Aorta (tissue), 5 donors: ENCODE data around the gene ARPC1A. TPM values are rescaled to one million over a fixed set of nuclear protein-coding genes. Genes with fewer than 3 reads are reported as not detected.

Experiments used
- ATAC-seq: fragments of 200-7000 bp; cut with Tn5 transposase; one replicate; pipeline ENCODE4 v1.9.1; 2022; ENCODE audit warnings: moderate library complexity; ENCODE audit not compliant: low FRiP score
- DNase-seq, 2 donors: peaks; one replicate each; pipeline ENCODE4 v3.0.0-alpha.2; 2020
- H3K27ac ChIP-seq, 2 donors: one replicate each; pipeline ENCODE4 v1.5.1; 2013; ENCODE audit warnings: low read length in 2 of 2, mild to moderate bottlenecking in 2 of 2, moderate library complexity in 2 of 2, control low read depth in 1 of 2, inconsistent platforms in 1 of 2, low read depth in 1 of 2
- H3K27me3 ChIP-seq, 2 donors: one replicate each; pipeline ENCODE4 v1.6.1; 2013; ENCODE audit warnings: control low read depth in 1 of 2, low read length in 1 of 2, mild to moderate bottlenecking in 1 of 2, moderate library complexity in 1 of 2; ENCODE audit not compliant: insufficient read depth in 2 of 2, control insufficient read depth in 1 of 2
- H3K36me3 ChIP-seq, 2 donors: one replicate each; pipeline ENCODE4 v1.6.1; 2013; ENCODE audit warnings: control low read depth in 1 of 2, low read length in 1 of 2, mild to moderate bottlenecking in 1 of 2; ENCODE audit not compliant: insufficient read depth in 2 of 2, control insufficient read depth in 1 of 2
- H3K4me1 ChIP-seq, 2 donors: one replicate each; pipeline ENCODE4 v1.6.1; 2013; ENCODE audit warnings: low read length in 2 of 2, control low read depth in 1 of 2, mild to moderate bottlenecking in 1 of 2, moderate library complexity in 1 of 2; ENCODE audit not compliant: insufficient read depth in 2 of 2, control insufficient read depth in 1 of 2
- H3K4me3 ChIP-seq, 2 donors: one replicate each; pipeline ENCODE4 v1.5.1; 2013; ENCODE audit warnings: low read length in 2 of 2, control low read depth in 1 of 2, mild to moderate bottlenecking in 1 of 2
- H3K9me3 ChIP-seq: one replicate; pipeline ENCODE4 v1.6.1; 2013; ENCODE audit warnings: mild to moderate bottlenecking, low read length; ENCODE audit not compliant: control insufficient read depth
- WGBS, 2 donors: extraction: QIAGEN DNeasy Blood & Tissue Kit; methylation state at CpG; one replicate each; pipeline ENCODE4 v1.1.7; 2013; 5-methylcytosine and 5-hydroxymethylcytosine counted together
- intact Hi-C, 2 donors: fragments of 100-400 bp; cut with DNase I; formaldehyde crosslinking; loops; one replicate each; pipeline versions ENCODE4 v1.14.2 to v1.15.0; 2022
- polyA plus RNA-seq, 2 donors: library from polyadenylated mRNA; stranded (reverse); fragments of 200-250 nt; gene quantifications; one replicate each; pipeline ENCODE4 v1.2.3, GENCODE V29; 2013
- total RNA-seq, 2 donors: library from RNA; stranded (reverse); fragmentation: NEBNext Ultra II Directional; extraction: Animal tissue kit (Norgen Biotek cat#: 25700); gene quantifications; one replicate each; pipeline ENCODE4 v1.2.1, GENCODE V29; 2021
- donor health status: healthy with polysubstance abuse.
- donor health status: Bipolar disorder and iron deficiency.
- donor health status: DM: no; HTN: no; CAD: no.
- donor health status: DM: no; HTN: no; CAD: no.
- donor health status: DM: yes; HTN: yes; CAD: no.

The ARPC1A gene
- total and polyA plus RNA-seq, 4 donors: 95.1 to 227 (median 103) TPM

DNA sequence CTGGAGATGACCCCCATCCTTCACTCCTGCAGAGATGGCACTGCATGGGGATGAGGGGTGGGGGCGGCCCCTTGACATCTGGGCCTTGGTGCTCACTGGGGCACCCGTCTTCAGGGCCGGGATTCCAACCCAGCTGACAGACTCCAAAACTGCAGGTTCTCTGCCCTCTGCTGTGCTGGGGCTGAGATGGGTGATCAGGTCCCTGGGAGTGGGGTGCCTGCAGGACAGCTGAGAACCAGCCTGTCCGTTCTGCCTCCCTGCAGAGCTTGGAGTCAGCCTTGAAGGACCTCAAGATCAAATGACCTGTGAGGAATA, 68.4 kb downstream of the ARPC1A start:
- 83 to 88% methylated on average over 4 of the region's 4 CpGs for WGBS, 2 donors
- H3K4me1 ChIP-seq: no peaks in the 10 kb centered on the region
- DNase-seq (no peak), ATAC-seq (no peak)
- intact Hi-C loops: no loop called here
- no peak overlapping the region for H3K4me3 ChIP-seq
- H3K27me3 ChIP-seq: no peaks in the 10 kb centered on the region
- no peaks in the 10 kb centered on the region for H3K9me3 ChIP-seq
- H3K27ac ChIP-seq: no peak overlapping the region
- peaks cover 0 to 7% of the 10 kb centered on the region in 2 donors for H3K36me3 ChIP-seq

GRCh38 chr7:99395616-99396327, 70.1 kb downstream of the ARPC1A start:
- no peaks in the 10 kb centered on the region for H3K4me1 ChIP-seq
- H3K4me3 ChIP-seq: no peak overlapping the region
- DNase-seq (no peak), ATAC-seq (no peak)
- H3K36me3 ChIP-seq: peaks cover 3 to 11% of the 10 kb centered on the region in 2 donors
- H3K27ac ChIP-seq: no peak overlapping the region
- 40% methylated on average over 14 of the region's 14 CpGs for WGBS, 2 donors
- H3K27me3 ChIP-seq: no peaks in the 10 kb centered on the region
- intact Hi-C loops: no loop called here
- H3K9me3 ChIP-seq: no peaks in the 10 kb centered on the region

- H3K9me3 ChIP-seq: no peaks in the 10 kb centered on the region
- peaks cover 3 to 10% of the 10 kb centered on the region in 2 donors for H3K36me3 ChIP-seq
- WGBS, 2 donors: 74 to 76% methylated on average over 20 to 21 of the region's 21 CpGs
- H3K4me3 ChIP-seq: no peak overlapping the region
- ATAC-seq (no peak), DNase-seq (no peak)
- no peaks in the 10 kb centered on the region for H3K27me3 ChIP-seq
- no peak overlapping the region for H3K27ac ChIP-seq
- no peaks in the 10 kb centered on the region for H3K4me1 ChIP-seq
- intact Hi-C loops: no loop called here
Measured at GRCh38 chr7:99396418-99397296, 71.0 kb downstream of the ARPC1A start.

DNA sequence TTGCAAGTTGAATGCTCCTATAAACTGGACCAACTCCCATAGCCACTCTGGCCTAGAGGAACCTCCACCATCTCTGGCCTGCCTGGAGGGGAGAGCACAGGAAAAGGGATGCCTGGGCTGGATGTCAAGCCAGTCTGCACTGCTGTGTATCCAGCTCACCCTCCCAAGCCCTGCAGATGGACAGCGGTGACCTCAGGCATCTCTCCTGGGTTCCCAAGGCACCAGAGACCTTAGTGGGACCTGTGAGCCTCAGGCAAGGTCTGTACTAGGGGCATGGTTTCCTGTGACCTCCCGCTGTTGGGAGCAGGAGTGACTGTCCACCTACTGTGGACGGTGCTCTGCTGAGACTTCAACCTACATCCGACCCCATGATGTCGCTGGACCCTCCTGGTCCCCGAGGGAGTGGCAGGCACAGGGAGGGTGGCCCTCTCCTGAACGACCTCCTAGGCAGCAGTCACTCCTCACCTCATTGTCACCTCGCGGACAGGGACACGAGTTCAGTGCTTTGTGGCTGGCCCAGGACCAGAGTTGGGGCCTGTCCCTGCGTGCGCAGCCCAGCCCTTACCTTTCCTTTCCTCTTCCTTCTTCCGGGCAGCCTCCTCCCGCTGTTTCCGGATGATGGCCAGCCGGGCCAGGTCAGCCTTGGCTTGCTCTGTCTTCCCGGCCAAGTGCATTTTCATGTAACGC, 71.7 kb downstream of the ARPC1A start:
- H3K4me1 ChIP-seq: no peaks in the 10 kb centered on the region
- intact Hi-C loops: no loop called here

GRCh38 chr7:99398891-99399445, 73.3 kb downstream of the ARPC1A start:
- WGBS, 2 donors: 65 to 68% methylated on average over 5 of the region's 5 CpGs
- H3K4me1 ChIP-seq: no peaks in the 10 kb centered on the region
- ATAC-seq (no peak), DNase-seq (no peak)
- no peaks in the 10 kb centered on the region for H3K9me3 ChIP-seq
- no peaks in the 10 kb centered on the region for H3K27me3 ChIP-seq
- H3K36me3 ChIP-seq: peaks cover 3 to 10% of the 10 kb centered on the region in 2 donors
- H3K4me3 ChIP-seq: no peak overlapping the region
- intact Hi-C loops: no loop called here
- no peak overlapping the region for H3K27ac ChIP-seq

More for the DNA sequence above, 71.7 kb downstream of the ARPC1A start:
- WGBS, 2 donors: 85% methylated on average over 18 of the region's 18 CpGs
- H3K27me3 ChIP-seq: no peaks in the 10 kb centered on the region
- H3K36me3 ChIP-seq: peaks cover 3 to 10% of the 10 kb centered on the region in 2 donors
- H3K9me3 ChIP-seq: no peaks in the 10 kb centered on the region
- DNase-seq: no peak
- no peak for ATAC-seq
- no peak overlapping the region for H3K27ac ChIP-seq
- H3K4me3 ChIP-seq: no peak overlapping the region

GRCh38 chr7:99399597-99399996, 73.9 kb downstream of the ARPC1A start:
- Histone ChIP-seq H3K36me3 (peaks cover 7 to 12% of the 10 kb centered on the region in 2 donors), H3K9me3 (no peaks in the 10 kb centered on the region), H3K27me3 (no peaks in the 10 kb centered on the region), H3K27ac (no peak overlapping the region), H3K4me3 (no peak overlapping the region), H3K4me1 (no peaks in the 10 kb centered on the region)
- intact Hi-C loops: no loop called here
- ATAC-seq (no peak), DNase-seq (no peak)
- WGBS, 2 donors: 69 to 79% methylated on average over 6 of the region's 6 CpGs

DNA sequence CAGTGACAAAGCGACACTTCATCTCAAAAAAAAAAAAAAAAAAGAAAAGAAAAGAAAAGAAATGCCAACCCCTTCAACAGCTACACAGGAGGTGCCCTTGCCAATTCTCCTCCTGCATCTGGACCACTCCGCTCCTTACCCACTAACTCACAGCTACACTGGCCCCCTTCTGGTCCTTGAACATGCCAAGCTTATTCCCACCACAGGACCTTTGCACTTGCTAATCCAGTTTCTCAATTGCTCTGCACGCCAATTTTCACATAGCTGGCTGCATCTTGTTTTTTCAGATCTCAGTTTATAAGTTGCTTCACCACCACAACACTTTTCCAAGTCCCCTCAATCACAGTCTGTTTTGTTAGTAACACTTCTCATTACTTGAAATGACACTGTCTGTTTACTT, 77.2 kb downstream of the ARPC1A start:
- H3K4me1 ChIP-seq: no peaks in the 10 kb centered on the region
- no peak for DNase-seq
- WGBS, 2 donors: 94 to 97% methylated on average over 2 to 3 of the region's 3 CpGs
- H3K27ac ChIP-seq: no peak overlapping the region
- H3K9me3 ChIP-seq: no peaks in the 10 kb centered on the region
- no peak overlapping the region for H3K4me3 ChIP-seq
- intact Hi-C loops: loop anchor here in 1 of 2 donors (10.0 kb wide), 1 partner anchor 368 kb away; no protein-coding TSS in a partner anchor
- no peaks in the 10 kb centered on the region for H3K27me3 ChIP-seq
- ATAC-seq: no peak
- peaks cover 7 to 12% of the 10 kb centered on the region in 2 donors for H3K36me3 ChIP-seq

DNA sequence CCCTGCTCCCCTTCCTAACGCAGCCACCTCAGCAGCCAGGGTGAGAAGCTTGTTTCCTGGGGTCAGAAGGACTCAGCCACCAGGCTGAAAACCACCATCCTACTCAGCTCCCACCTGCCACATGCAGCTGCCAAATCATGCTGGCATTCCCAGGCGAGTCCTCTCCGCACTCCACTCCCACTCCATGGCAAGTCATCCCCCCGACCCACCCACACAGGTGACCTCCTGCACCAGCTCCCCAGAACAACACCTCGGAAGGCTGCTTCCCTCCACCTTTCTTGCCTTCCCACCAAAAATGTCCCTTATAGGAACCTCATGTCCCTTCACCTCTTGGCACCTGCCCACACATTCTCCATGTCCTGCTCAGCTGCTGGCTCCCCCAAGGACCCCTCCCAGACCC, 78.1 kb downstream of the ARPC1A start:
- WGBS, 2 donors: 88% methylated on average over 5 of the region's 5 CpGs
- no peak for DNase-seq

More for the DNA sequence above, 78.1 kb downstream of the ARPC1A start:
- H3K9me3 ChIP-seq: no peaks in the 10 kb centered on the region
- peaks cover 7 to 12% of the 10 kb centered on the region in 2 donors for H3K36me3 ChIP-seq
- H3K27ac ChIP-seq: no peak overlapping the region
- intact Hi-C loops: loop anchor here in 1 of 2 donors (10.0 kb wide), 1 partner anchor 369 kb away; no protein-coding TSS in a partner anchor
- no peak for ATAC-seq
- no peaks in the 10 kb centered on the region for H3K27me3 ChIP-seq
- no peaks in the 10 kb centered on the region for H3K4me1 ChIP-seq
- H3K4me3 ChIP-seq: no peak overlapping the region
